ENCODE measurements around the gene ADAMTS16.

Gene ADAMTS16

DNA sequence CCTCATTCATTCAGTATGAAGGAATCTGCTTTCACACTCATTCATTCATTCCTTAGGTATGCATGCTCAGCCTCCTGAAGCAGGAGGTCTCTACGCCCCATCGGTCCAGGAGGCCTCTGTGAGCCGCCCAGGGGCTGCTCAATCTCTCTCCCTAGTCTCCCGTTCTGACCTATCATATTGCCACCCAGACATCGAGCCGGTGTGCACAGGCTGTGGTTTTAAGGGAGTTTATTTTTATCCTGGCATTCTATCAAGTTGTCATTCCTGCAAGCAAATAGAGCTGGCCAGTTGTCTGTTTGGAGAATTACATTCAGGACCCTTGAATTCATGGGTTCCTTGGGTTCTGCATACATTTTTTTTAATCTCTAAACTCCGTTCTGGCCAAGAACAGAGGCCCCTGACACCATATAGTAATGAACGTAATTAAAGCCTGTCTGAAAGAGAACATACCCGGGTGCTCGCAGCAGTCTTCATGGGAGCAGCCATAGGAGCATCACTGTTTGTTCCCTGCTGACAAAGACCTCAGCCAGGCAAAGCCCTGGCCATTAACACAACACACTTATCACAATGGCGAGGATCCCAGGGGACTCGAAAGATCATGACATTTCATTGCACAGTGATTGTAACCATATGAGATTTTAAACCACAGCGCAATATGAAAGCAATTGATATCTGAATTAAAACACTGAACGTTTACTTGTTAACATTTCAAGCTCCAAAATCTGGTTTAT is 80.9 kb downstream of the ADAMTS16 start:
- in situ Hi-C loops (cut with MboI; ENCODE audit: low sequenced_read_pairs), result no loop called here

DNA sequence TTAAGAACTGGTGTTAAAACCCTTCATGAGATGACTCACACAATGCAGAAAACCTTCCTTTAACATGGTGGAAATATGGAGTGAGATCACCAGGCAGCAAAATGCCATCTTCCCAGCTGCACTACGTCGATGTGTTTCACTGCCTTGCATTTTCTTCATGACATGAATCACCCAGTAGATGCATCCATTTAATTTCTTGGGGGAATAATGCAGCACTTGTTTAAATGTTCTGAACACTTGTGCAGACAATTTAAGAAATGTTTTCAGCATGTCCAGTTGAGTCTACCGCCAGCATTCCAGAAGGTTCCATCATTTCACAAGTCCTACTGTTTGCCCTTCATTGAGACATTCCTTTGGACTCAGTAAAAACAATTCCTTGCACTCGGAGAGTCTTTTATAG is 81.6 kb downstream of the ADAMTS16 start:
- in situ Hi-C loops (cut with MboI; ENCODE audit: low sequenced_read_pairs), result no loop called here

DNA sequence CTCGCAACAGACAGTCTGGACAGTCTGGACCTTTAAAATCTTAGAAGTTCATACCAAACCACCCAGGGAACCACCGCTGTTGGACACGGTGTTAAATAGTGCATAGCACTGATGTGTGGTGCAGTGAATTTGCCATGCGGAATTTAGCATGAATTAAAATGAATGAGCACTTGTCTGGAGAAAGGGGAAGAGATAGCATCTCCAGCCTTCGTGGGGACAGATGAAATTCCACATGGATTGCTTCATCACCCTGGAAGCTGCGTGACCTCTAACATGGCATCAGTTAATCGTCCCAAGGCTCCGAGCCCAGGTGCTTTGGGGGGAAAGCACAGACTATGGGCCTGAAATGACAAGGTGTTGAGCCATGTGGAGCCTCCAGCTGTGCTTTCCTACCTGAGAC is 91.4 kb downstream of the ADAMTS16 start:
- in situ Hi-C loops (cut with MboI; ENCODE audit: low sequenced_read_pairs), result no loop called here

DNA sequence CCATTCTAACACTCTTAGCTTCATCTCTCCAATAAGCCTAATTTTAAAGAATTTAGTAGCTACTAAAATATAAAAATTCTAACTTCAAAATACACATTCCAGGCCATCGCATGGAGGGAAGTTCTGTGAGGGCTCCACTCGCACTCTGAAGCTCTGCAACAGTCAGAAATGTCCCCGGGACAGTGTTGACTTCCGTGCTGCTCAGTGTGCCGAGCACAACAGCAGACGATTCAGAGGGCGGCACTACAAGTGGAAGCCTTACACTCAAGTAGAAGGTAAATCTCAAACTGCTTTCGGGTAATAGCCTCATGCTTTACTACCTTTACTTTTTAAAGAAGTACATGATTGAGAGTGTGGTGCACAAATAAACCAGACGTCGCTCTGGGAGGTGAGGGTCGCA is 94.8 kb downstream of the ADAMTS16 start:
- in situ Hi-C loops (cut with MboI; ENCODE audit: low sequenced_read_pairs), result no loop called here

DNA sequence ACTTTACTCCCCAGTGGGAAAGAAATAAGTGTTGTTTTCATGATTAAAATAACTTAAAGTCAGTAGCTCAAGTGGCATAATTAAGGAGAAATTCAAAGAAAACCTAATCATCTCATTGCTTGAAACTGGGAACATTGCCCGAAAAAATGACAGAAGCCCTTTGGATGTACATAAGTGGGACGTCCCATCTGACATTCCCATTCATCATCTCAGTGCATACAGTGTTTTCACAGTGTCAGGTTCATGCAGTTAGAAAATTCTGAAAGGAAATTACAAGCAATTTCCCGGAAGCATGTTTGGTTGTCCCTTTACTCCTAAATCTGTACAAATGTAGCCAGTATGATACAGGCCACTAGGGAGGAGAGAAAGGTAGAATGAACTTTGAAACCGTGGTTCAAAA is 95.6 kb downstream of the ADAMTS16 start:
- in situ Hi-C loops (cut with MboI; ENCODE audit: low sequenced_read_pairs), result no loop called here

DNA sequence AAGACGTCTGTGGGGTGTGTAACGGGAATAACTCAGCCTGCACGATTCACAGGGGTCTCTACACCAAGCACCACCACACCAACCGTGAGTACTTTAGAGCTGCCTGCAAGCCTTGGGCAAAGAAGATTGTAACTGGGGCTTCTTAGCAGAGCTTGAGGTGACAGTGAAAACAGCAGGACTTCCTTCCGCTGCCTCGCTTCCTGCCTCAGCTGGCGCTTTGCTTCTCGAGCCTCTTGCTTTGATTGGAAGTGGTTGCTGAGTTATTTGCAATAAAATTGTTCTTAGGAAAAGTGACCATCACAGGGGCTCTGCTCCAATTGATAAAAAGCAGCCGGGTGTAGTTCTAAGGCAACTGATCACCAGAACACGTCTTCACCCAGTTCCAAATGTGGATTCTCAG is 99.1 kb downstream of the ADAMTS16 start:
- in situ Hi-C loops (cut with MboI; ENCODE audit: low sequenced_read_pairs), result no loop called here

DNA sequence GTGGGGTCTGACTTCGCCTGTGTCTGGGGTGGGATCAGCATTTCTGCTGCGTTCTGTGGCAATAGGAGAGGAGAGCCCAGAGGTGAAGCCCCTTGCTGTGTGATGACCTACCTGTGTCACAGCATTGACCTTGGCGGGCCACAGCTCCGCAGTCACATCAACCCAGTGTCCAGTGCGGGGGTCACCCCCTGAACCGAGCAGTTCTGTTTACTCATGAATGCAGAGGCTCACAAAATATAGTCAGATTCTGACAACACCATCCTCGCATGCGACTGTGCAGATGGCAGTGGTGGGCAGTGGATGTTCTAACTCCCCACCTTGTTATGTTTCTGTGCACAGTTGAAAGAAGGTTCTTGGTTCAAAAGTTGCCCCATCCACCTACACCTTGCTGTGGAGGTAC is 100.1 kb downstream of the ADAMTS16 start:
- in situ Hi-C loops (cut with MboI; ENCODE audit: low sequenced_read_pairs), result no loop called here

DNA sequence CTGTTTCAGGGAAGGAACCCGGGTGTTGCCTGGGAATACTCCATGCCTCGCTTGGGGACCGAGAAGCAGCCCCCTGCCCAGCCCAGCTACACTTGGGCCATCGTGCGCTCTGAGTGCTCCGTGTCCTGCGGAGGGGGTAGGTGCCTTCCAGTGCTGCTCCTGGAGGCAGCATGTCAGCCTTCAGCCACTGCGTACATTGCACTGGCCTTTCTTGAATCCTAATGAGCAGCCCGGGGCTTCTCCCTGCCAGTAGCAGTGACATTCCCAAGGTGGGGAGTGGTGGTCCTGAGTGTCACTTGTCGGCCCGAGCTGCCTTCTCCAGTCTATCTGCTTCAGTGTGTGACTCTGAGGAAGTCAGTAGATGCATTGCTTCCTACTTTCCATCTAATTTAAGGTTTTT is 101.9 kb downstream of the ADAMTS16 start:
- in situ Hi-C loops (cut with MboI; ENCODE audit: low sequenced_read_pairs), result no loop called here

DNA sequence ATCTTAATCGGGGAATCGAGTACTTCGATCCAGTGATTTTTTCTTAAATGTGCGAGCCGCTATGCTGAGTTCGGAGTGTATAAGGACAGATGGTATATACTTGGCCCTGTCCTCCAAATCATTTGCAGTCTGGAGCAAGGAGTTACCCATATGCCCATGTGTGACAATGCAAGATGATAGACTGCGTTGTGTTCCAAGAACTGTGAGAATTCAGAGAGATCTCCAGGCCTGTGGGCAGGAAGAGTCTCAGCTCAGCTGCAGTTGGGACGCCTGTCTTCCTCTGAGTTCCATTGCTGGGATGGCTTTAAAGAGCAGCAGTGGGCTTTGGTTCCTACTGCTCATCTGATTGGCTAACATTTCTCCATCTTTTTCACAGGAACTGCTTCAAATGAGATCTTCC is 106.6 kb downstream of the ADAMTS16 start:
- in situ Hi-C loops (cut with MboI; ENCODE audit: low sequenced_read_pairs), result no loop called here

DNA sequence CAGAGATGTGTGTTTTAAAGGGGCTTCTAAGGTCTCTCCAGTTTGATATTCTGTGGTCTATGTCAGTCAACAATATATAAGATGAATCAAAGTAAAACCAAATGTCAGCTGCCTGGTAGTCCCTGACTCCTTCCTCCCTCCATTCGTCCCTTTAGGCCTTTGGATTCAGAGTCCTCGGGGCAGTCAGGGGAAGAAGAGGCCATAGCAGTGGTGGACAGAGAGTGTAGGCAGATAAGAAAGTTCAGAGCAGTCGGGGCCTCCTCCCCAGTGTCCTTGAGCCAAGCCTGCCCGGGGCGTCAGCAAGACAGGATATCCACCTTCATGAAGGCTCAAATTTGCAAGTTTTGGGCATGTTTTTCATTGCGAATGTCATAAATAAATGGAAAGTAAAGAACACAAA is 110.6 kb downstream of the ADAMTS16 start:
- in situ Hi-C loops (cut with MboI; ENCODE audit: low sequenced_read_pairs), result no loop called here

DNA sequence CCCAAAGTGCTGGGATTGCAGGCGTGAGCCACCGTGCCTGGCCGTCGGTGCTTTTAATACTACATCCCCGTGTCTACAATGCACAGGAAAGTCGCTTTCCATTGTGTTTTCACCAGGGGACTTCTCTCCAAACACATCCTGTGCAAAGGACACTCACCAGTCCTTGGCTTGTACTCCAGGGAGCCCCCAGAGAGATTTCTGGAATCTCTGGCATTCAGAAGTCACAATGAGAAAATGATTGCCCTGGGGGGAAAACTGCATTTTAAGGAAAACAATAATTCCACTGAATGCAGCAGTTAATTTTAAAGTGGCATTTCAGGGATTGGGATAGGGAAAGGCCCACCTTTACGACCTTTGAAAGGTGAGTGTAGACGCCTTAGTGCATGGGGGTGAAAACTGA is 112.0 kb downstream of the ADAMTS16 start:
- in situ Hi-C loops (cut with MboI; ENCODE audit: low sequenced_read_pairs), result no loop called here

DNA sequence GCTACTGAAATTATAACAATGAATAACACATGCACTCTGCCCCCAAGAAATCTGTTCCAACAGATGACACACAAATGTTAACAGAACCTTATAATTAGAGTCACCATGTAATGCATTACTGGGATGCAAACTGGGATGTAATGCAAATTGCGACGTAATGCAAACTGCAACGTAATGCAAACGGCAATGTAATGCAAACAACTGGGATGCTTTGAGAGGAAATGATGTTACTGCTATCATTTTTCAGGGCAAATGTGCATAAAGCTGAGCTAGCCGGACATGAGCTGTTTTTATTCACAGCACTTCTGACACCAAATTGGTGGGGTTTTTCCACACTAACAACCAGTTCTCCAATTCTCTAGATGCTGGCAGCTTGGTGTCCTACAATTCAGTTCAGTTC is 117.2 kb downstream of the ADAMTS16 start:
- in situ Hi-C loops (cut with MboI; ENCODE audit: low sequenced_read_pairs), result no loop called here

DNA sequence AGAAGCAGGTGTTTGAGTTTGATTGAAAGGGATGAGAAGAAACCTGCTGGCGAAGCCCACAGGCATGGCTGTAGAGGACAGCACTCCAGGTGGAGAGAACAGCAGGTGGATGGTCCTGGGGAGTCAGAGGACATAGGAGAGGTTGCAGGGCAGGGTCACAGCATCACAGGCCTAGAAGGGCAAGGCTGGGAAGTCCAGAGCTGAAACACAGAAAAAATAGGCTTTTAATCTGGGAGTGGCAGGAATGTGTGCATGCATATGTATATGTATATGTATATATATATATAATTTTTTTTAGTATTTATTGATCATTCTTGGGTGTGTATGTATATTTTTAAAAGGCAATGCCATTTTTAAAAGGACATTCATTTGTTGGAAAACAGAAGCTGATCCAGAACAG is 118.4 kb downstream of the ADAMTS16 start:
- in situ Hi-C loops (cut with MboI; ENCODE audit: low sequenced_read_pairs), result no loop called here

DNA sequence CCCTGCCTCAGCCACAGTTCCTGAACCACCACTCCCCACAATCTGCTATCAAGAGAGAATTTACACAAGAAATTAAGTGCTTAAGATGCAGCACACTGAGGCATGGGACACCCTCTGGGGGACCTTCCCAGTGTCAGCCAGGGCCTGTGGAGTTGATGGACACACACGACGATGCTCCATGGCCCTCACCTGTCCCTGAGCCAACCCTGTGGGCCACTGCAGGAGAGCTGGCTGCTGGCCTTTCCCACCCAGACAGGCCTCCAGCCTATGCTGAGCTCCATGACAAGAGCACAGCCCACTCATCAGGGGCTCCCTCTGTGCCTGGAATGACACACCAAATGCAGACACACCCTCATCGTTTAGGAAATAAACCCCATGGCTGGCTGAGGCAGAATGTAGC is 124.6 kb downstream of the ADAMTS16 start:
- in situ Hi-C loops (cut with MboI; ENCODE audit: low sequenced_read_pairs), result no loop called here

DNA sequence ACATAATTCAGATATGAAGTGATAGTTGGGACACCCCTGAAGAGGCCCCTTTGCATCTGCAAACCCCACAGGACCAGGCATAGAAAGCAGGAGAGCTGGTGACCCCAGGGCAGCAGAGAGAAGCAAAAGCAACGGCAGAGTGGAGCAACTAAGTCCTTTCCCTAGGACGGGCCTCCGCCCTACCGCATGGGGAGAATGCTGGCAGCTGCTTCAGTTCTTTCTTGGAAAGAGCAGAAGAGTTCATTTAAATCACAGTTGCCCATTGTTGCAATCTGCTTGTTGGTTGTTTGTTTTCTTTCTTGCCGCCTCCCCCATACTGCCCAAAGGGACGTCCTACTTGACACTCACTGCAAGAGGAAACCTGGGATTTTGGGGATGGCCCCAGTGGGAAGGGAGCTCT is 126.2 kb downstream of the ADAMTS16 start:
- in situ Hi-C loops (cut with MboI; ENCODE audit: low sequenced_read_pairs), result no loop called here

DNA sequence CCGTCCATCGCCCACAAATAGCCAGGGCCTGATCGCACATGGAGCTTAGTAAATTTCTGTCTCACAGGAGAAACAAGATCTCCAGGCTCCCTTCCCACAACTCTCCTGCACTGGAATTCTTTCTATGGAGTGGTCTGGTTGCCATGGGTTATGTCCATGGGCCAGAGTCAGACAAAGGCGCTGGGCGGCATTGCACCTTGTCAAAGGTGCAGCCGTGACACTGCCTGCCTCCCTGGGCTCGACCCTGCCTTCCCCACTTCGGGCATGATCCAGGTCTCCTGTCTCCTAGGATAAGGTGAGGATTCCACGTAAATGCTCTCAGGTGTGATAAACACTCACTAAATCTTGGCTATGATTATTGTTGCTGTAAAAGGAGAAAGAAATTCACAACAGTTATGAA is 130.0 kb downstream of the ADAMTS16 start:
- in situ Hi-C loops (cut with MboI; ENCODE audit: low sequenced_read_pairs), result no loop called here

DNA sequence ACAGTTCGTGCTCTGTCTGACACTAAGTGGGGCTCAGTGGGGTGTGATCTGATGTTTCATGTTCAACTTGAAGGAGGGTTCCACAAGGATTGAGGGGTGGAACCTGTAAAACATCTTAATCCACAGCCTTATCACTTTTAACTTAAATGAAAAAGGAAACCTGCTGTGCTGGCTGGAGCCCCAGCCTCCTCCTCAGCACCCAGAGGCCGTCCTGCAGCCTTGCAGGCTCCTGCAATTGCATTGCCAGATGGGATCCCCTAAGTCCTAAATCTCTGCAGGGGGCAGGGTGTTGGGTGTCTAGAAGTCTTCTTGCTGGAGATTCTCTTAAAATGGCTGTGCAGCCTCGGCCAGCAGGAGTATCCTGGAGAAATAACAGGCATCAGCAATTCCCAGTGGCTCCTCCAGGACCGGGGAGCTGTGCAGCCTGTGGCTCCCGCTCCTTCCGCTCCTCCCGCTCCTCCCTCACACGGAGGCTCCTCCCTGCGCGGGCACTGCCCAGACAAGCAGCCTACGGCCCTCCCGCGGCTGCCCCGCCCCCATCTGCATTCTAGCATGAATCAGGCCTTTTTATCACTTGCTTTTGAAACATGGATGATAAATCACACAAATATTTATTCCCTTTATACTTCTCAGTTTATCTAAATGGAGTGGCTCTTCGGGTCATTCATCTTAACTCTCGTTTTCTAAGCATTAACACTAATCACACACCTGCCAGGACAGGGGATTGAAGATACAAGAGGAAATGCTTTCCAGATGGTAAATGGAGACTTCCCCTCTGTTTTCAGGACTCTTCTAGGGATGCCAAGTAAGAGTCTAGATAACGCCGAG is 131.0 kb downstream of the ADAMTS16 start:
- in situ Hi-C loops (cut with MboI; ENCODE audit: low sequenced_read_pairs), result no loop called here

DNA sequence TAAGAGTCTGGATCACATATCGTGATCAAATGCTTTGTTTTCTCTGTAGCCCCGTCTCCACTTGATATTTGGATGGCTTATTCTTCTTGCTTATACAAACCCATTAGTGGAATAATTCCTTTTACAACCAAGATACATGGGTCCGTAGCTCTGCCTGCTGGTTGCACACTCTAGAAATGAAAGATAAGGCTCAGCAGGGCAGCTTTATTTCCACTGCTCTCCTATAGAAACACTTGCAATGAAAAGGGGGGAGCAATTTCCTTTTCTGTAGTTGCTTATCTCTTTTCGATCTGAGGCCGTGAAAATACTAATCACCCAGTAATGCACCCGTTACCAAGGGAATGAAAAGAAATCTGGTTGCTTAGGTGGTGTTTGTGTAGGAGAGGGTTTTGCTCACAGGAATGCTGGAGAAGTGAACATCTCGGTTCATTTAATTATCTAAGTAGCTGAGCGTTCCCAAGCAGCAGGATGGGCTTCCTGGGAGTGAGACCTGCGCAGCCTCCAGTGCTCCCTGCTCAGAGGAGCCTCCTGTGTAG is 131.7 kb downstream of the ADAMTS16 start:
- in situ Hi-C loops (cut with MboI; ENCODE audit: low sequenced_read_pairs), result no loop called here

DNA sequence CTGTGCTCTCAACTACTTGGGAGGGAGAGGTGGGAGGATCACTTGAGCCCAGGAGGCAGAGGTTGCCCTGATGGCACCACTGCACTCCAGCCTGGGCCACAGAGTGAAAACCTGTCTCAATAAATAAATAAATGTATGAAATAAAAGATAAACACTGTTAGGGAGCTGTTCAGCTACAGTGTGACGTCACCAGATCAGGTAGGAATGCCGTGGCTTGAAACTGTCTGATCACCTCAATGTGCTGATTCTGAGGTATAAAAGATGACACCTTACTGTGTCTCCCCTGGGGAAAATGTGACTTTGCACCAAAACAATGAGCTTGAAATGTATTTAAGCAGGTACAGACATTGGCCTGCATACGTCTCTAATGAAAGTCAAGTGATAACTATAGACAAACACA is 133.3 kb downstream of the ADAMTS16 start:
- in situ Hi-C loops (cut with MboI; ENCODE audit: low sequenced_read_pairs), result no loop called here

DNA sequence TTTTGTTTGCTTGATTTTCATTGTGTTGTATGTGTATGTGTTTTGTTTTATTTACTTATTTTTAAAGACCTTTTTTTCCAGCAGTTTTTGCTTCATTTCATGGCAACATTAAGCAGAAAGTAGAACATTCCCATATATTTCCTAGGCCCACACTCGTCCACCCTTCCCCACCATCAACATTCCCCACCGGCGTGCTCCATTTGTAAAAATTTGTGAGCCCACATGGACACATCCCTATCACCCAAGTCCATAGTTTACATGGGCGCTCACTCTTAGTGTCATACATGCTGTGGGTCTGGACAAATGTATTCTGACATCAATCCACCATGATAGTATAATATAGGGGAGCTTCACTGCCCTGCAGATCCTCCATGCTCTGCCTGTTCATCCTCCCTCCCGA is 133.8 kb downstream of the ADAMTS16 start:
- in situ Hi-C loops (cut with MboI; ENCODE audit: low sequenced_read_pairs), result no loop called here

DNA sequence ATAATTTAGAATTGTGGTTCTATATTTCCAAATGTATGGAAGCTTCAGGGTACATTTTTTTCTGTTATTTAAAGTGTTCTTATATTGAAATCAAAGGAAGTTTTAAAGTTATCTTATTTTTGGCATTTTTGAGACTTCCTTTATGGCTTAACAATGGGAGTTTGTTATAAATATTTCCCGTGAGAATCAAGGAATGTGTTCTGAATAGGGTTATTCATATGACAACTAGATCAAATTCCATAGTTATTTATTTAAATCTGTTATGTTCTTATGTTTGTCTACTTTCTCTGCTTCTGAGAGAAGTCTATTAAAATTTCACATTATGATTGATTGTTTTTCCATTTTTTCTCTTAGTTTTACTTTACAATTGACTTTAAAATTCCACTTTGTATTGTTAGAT is 135.1 kb downstream of the ADAMTS16 start:
- in situ Hi-C loops (cut with MboI; ENCODE audit: low sequenced_read_pairs), result no loop called here

DNA sequence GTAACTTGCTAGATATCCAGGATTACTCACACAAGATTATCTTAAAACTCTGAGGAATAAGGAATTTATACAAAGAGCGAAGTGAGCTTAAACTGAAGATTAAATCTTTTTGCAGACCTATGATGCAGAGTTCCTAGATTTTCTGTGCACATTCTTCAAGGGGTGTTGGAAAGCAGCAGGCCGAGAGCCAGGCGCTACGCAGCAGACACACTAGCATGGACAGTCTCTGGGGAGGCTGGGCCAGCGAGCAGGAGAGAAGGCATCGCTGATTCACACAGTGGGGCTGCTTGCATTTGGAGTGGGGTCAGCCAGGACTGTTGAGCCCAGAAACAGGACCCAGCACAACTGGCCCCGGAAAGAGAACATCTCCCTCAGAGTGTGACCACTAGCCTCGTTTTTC is 136.3 kb downstream of the ADAMTS16 start:
- in situ Hi-C loops (cut with MboI; ENCODE audit: low sequenced_read_pairs), result no loop called here

Data from hTERT RPE-1 (cell line).